HEK293 (cell line): ENCODE data around the gene SMIM13.

Experiments
- CTCF ChIA-PET: fragments of 350-600 bp; formaldehyde crosslinking; extraction: SDS; loops from one replicate; lab custom pipeline; 2021; ENCODE audit warnings: antibody characterized with exemption; lab: Yijun Ruan, JAX
- POLR2A ChIA-PET: fragments of 300-600 bp; formaldehyde crosslinking; extraction: SDS; loops from one replicate; lab custom pipeline; 2020; ENCODE audit warnings: antibody characterized with exemption, inconsistent platforms; lab: Yijun Ruan, JAX
- H3K27ac ChIP-seq: fragments of 200-500 bp; sonication (Bioruptor generic); 2 replicates; pipeline ENCODE4 v1.5.1; 2014; ENCODE audit warnings: low read depth, low read length, control low read depth, inconsistent platforms; ENCODE audit errors: extremely low read depth
- H3K36me3 ChIP-seq, 2 experiments: fragments of 200-500 bp in 1 of 2; sonication (Bioruptor generic) in 1 of 2; 1 replicate in 1 of 2; 2 replicates in 1 of 2; pipeline ENCODE4 v1.5.1; 2014 to 2017; ENCODE audit warnings: inconsistent platforms in 2 of 2, low read length in 2 of 2; ENCODE audit not compliant: control insufficient read depth in 2 of 2, insufficient read depth in 1 of 2
- H3K4me1 ChIP-seq: fragments of 200-500 bp; sonication (Bioruptor generic); 2 replicates; pipeline ENCODE4 v1.5.1; 2014; ENCODE audit warnings: mild to moderate bottlenecking, low read length, inconsistent platforms; ENCODE audit not compliant: control insufficient read depth, insufficient read depth
- H3K4me3 ChIP-seq: 2 replicates; pipeline ENCODE4 v1.5.1; 2011; ENCODE audit warnings: low read depth, mild to moderate bottlenecking, control low read depth, low read length, moderate library complexity
- H3K9me3 ChIP-seq: fragments of 200-500 bp; sonication (Bioruptor generic); 2 replicates; pipeline ENCODE4 v1.5.1; 2014; ENCODE audit warnings: low read depth, low read length, inconsistent platforms; ENCODE audit not compliant: control insufficient read depth, insufficient read depth
- MYNN ChIP-seq: fragments of 450-650 bp; formaldehyde crosslinking; IDR thresholded peaks from 2 replicates; pipeline ENCODE4 v1.5.1; 2016; ENCODE audit warnings: missing biosample characterization, missing genetic modification characterization, borderline replicate concordance
- OSR2 ChIP-seq: fragments of 450-650 bp; formaldehyde crosslinking; IDR thresholded peaks from 2 replicates; pipeline ENCODE4 v1.5.1; 2016; ENCODE audit warnings: missing biosample characterization, missing genetic modification characterization
- OVOL3 ChIP-seq: fragments of 450-650 bp; formaldehyde crosslinking; IDR thresholded peaks from 2 replicates; pipeline ENCODE4 v1.5.1; 2016; ENCODE audit warnings: missing biosample characterization, missing genetic modification characterization
- RBAK ChIP-seq: fragments of 450-650 bp; formaldehyde crosslinking; IDR thresholded peaks from 2 replicates; pipeline ENCODE4 v1.5.1; 2016; ENCODE audit warnings: missing biosample characterization, missing genetic modification characterization
- YY2 ChIP-seq: fragments of 450-650 bp; formaldehyde crosslinking; IDR thresholded peaks from 2 replicates; pipeline ENCODE4 v1.5.1; 2016; ENCODE audit warnings: missing biosample characterization, missing genetic modification characterization
- ZBTB1 ChIP-seq: fragments of 450-650 bp; formaldehyde crosslinking; IDR thresholded peaks from 2 replicates; pipeline ENCODE4 v1.5.1; 2016; ENCODE audit warnings: missing biosample characterization, missing genetic modification characterization
- ZBTB6 ChIP-seq: fragments of 450-650 bp; formaldehyde crosslinking; IDR thresholded peaks from 2 replicates; pipeline ENCODE4 v1.5.1; 2017; ENCODE audit warnings: missing biosample characterization, missing genetic modification characterization
- ZNF157 ChIP-seq: fragments of 450-650 bp; formaldehyde crosslinking; IDR thresholded peaks from 2 replicates; pipeline ENCODE4 v1.5.1; 2016; ENCODE audit warnings: missing biosample characterization, missing genetic modification characterization
- ZNF2 ChIP-seq: fragments of 450-650 bp; formaldehyde crosslinking; IDR thresholded peaks from 2 replicates; pipeline ENCODE4 v1.5.1; 2016; ENCODE audit warnings: missing biosample characterization, missing genetic modification characterization
- ZNF221 ChIP-seq: fragments of 450-650 bp; formaldehyde crosslinking; IDR thresholded peaks from 2 replicates; pipeline ENCODE4 v1.5.1; 2017; ENCODE audit warnings: missing biosample characterization, missing genetic modification characterization, borderline replicate concordance
- ZNF280D ChIP-seq: fragments of 450-650 bp; formaldehyde crosslinking; IDR thresholded peaks from 2 replicates; pipeline ENCODE4 v1.5.1; 2016; ENCODE audit warnings: missing biosample characterization, missing genetic modification characterization
- ZNF302 ChIP-seq: fragments of 450-650 bp; formaldehyde crosslinking; IDR thresholded peaks from 2 replicates; pipeline ENCODE4 v1.5.1; 2016; ENCODE audit warnings: missing biosample characterization, missing genetic modification characterization, low read depth
- ZNF362 ChIP-seq: fragments of 450-650 bp; formaldehyde crosslinking; IDR thresholded peaks from 2 replicates; pipeline ENCODE4 v1.5.1; 2016; ENCODE audit warnings: missing biosample characterization, missing genetic modification characterization
- ZNF549 ChIP-seq: fragments of 450-650 bp; IDR thresholded peaks from 2 replicates; pipeline ENCODE4 v1.5.1; 2018; ENCODE audit warnings: missing biosample characterization, missing genetic modification characterization, mild to moderate bottlenecking, inconsistent platforms, moderate library complexity
- ZNF561 ChIP-seq: fragments of 450-650 bp; IDR thresholded peaks from 2 replicates; pipeline ENCODE4 v1.5.1; 2018; ENCODE audit warnings: missing biosample characterization, missing genetic modification characterization, borderline replicate concordance
- ZNF571 ChIP-seq: fragments of 450-650 bp; formaldehyde crosslinking; IDR thresholded peaks from 2 replicates; pipeline ENCODE4 v1.5.0; 2017; ENCODE audit warnings: missing biosample characterization, missing genetic modification characterization
- ZNF600 ChIP-seq: fragments of 450-650 bp; formaldehyde crosslinking; IDR thresholded peaks from 2 replicates; pipeline ENCODE4 v1.5.1; 2016; ENCODE audit warnings: missing biosample characterization, missing genetic modification characterization
- ZNF785 ChIP-seq: fragments of 450-650 bp; formaldehyde crosslinking; IDR thresholded peaks from 2 replicates; pipeline ENCODE4 v1.5.1; 2016; ENCODE audit warnings: missing biosample characterization, missing genetic modification characterization
- TF ChIP-seq, protein P1 (sequence below): fragments of 450-650 bp; formaldehyde crosslinking; IDR thresholded peaks from 2 replicates; pipeline ENCODE4 v1.5.1; 2017; ENCODE audit warnings: missing biosample characterization, missing genetic modification characterization

Gene SMIM13

DNA sequence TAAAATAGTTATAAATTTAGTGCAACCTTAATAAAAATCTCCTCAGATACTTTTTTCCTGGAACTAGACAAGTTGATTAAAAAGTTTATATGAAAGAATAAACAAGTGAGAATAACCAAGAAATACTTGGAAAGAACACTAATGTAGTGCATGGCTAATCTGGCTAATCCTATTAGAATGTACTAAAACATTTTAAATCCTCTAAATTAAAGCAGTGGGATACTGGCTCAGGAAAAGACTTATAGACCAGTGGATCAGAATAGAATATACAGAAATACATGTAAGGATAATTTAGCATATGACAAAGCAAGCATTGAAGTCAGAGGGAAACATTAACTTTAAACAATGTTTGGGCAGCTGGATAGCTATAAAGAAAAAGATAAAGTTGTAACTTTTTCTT is 58.9 kb downstream of the SMIM13 start (continued):
- TF ChIP-seq ZNF280D (tag by site-specific recombination) (no peak), ZNF561 (no peak), YY2 (tag by site-specific recombination) (no peak), ZNF571 (tag by site-specific recombination) (no peak), ZNF785 (tag by site-specific recombination) (no peak), OVOL3 (tag by site-specific recombination) (no peak), ZNF600 (tag by site-specific recombination) (no peak)
- TF ChIP-seq, protein P1, sequence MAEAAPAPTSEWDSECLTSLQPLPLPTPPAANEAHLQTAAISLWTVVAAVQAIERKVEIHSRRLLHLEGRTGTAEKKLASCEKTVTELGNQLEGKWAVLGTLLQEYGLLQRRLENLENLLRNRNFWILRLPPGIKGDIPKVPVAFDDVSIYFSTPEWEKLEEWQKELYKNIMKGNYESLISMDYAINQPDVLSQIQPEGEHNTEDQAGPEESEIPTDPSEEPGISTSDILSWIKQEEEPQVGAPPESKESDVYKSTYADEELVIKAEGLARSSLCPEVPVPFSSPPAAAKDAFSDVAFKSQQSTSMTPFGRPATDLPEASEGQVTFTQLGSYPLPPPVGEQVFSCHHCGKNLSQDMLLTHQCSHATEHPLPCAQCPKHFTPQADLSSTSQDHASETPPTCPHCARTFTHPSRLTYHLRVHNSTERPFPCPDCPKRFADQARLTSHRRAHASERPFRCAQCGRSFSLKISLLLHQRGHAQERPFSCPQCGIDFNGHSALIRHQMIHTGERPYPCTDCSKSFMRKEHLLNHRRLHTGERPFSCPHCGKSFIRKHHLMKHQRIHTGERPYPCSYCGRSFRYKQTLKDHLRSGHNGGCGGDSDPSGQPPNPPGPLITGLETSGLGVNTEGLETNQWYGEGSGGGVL (tag by site-specific recombination), result no peak

DNA sequence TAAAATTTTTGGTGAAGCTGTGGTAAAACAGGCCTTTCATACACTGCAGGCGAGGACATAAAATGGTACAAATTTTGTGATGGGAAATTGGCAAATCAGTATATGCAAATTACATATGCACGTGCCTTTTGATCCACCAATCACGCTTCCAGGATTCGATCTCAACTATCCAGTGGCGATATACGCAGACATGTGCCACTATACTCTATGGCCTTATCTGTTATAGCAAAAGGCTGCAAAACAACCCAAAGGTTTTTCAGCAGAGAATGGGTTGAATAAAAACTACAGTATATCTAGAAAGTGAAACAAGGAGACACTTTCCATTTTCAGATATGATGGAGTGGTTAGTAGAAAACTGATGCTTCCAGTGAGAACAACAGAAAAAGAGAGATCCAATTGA is 59.8 kb downstream of the SMIM13 start:
- ChIA-PET CTCF (no interaction called here), POLR2A (no interaction called here)
- no peaks in the 10 kb centered on the region for H3K36me3 ChIP-seq
- no peak overlapping the region for H3K27ac ChIP-seq
- TF ChIP-seq ZBTB1 (tag by site-specific recombination) (no peak), RBAK (tag by site-specific recombination) (no peak), ZNF157 (tag by site-specific recombination) (no peak), MYNN (tag by site-specific recombination) (no peak), ZNF302 (tag by site-specific recombination) (no peak), ZNF2 (no peak), ZBTB6 (tag by site-specific recombination) (no peak), ZNF561 (no peak)
- no peaks in the 10 kb centered on the region; the same call in 1 of the 2 replicates for H3K9me3 ChIP-seq
- H3K4me3 ChIP-seq, result no peak overlapping the region
- no peaks in the 10 kb centered on the region for H3K4me1 ChIP-seq

GRCh38 chr6:11155589-11155988 is 62.0 kb downstream of the SMIM13 start:
- TF ChIP-seq, protein P1 (tag by site-specific recombination), result no peak
- TF ChIP-seq ZNF221 (no peak), ZNF362 (tag by site-specific recombination) (no peak), OSR2 (tag by site-specific recombination) (no peak), ZNF549 (no peak)
- H3K36me3 ChIP-seq, result no peaks in the 10 kb centered on the region
- H3K4me1 ChIP-seq, result no peaks in the 10 kb centered on the region
- ChIA-PET POLR2A (no interaction called here), CTCF (interaction anchor here (0.7 to 4.5 kb wide), 5 partner anchors 9 to 420 kb away, joined by 3 to 19 read pairs (median 5); no protein-coding TSS in a partner anchor)
- H3K9me3 ChIP-seq, result no peaks in the 10 kb centered on the region; the same call in 1 of the 2 replicates
- no peak overlapping the region for H3K27ac ChIP-seq
- no peak overlapping the region for H3K4me3 ChIP-seq
